SIG-M5 treated with dmso at 0.1 percent for 504 hours (cell line): Measurements from ENCODE around the gene IGSF9B.

Experiments
- DNase-seq: peaks from one replicate; lab custom pipeline; 2025; ENCODE audit not compliant: unreplicated experiment; lab: John Stamatoyannopoulos, UW

Gene IGSF9B

DNA sequence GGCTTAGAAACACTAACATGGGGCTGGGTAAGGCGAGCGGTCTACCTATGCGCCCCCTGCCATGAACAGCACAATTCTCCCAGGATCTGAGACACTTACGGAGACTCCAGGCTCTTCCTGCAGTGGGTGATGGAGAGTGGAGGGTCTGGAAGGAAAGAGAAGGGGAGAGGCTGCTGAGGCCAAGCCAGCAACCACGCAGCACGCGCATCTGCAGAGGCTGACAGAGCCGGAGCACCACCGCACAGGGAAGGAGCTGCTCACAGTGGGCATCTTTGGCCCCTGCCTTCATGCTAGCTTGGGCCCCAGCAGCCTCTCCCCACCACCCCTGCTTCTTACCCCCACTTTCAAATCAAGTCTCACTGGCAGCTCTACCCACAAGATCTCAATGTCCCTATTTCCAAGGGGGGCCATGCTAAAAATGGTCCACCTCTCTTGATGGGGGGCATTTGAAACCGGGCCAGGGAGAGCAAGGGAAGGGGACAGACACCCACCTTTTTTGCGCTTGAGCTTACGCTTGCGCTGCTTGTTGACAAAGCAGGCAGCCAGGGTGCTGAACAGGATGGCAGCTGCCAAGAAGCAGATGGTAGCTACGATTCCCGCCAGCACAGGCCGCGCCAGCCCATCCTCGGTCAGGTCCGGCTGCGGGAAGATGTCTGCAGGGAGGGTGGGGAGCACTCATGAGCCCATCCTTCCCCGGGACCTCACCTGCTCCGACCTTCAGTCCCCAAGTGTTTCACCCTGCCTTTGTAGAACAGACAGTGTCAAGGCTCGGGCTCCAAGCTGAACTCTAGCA is 34.5 kb downstream of the IGSF9B start:
- no peak for DNase-seq

DNA sequence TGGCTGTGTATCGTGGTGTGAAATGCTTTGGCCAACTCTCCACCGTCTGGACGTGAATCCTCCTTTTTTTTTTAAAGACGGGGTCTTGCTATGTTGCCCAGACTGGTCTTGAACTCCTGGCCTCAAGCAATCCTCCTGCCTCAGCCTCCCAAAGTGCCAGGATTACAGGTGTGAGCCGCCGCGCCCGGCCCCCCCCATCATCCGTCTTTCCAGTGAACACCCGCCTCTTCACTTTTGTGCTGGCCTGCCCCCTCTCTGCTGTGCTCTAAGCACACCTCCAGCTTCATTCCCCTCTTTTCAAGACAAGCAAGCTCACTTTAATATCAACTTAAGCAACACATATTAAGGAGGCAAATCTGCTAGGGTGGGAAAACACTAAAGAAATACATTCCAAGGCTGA is 35.3 kb downstream of the IGSF9B start:
- DNase-seq = no peak

DNA sequence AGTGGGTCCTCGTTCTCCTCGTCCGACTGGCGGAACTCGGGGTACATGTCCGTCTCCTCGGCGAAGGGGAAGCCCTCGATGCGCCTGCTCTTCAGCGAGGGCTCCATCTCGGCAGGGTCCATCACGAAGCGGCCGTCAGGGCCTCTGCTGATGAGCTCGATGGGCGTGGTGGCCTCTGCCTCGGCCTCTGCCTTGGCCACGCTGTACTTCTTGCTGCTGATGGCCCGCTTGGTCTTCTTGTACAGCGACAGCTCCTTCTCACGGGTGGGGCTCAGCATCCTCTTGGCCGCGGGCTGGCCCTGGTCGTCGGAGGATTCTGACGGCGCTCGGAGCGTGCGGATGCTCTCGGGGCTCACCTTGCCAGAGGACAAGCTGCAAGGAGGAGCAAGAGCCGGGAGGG is 35.7 kb downstream of the IGSF9B start:
- no peak for DNase-seq

DNA sequence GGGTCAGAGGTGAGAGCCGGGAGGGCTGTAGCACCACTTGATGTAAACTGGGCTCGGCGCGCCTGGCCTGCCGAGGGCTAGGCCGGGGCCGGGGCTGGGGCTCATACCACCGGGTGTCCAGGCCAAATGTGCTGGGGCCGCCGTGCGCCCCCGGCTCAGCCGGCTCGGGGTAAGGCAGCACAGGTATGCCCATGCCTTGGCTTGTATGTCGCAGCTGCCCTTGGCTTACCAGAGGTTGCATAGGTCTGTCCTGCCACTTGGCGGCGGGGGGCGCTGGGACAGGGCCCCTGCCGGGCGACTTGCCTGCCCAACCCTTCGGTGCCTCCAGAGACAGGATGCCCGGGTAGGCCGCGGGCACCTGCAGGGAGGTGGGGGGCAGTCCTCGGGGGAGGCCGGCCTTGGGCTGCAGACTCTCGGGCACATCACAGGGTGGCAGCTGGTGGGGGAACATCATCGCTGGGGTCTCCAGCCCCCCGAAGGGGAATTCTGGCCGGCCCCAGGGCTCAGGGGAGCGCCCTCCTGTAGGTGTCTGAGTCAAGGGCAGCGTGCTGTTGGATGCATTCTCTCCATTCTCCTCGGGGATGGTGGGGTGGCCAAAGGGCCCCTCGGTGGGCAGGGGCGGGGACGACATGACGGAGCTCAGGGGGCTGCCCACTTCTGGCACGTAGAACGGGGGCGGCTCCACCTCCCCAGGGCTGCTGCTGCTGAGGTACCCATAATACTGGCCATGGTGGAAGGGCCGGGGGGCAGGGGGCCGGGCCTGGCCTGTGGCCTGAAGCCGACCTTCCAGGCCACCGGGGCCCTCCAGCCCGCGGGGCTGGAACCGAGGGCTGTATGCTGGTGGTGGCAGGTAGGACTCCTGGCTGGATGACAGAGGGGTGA is 36.4 kb downstream of the IGSF9B start:
- DNase-seq = no peak

DNA sequence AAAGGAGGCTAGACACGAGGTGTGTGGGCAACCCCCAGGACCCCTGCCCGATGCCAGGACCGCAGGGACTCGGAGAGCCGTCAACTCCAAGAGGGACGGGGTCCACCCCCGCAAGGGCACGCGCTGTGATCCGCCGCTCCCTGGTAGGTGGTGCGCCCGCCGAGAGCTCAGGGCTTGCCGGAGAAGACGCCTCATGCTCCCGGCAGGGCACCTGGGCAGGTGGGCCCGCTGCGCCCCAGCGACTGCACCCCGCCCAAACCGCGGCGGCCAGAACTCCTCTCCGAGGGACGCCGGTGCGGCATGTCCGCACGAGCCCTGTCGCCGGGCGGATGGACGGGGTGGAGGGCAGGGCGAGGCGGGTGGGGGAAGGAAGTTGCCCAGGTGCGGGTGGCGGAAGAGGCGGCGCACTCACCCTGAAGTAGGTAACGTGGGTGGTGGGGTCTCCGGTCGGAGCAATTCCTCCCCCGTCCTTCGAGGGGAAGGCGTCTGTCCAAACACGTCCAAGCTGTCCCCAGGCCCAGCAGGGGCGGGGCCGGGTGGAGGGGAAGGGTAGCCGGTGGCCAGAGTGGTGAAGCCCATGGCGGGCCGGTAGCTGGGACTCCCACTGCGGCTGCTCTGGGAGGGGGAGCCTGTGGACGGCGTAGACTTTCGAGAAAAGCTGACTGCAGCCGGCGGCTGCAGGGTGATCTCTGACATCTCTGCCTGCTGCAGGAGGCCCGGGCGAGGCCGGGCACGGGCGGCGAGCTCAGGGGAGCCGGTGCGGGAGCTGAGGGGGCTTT is 37.2 kb downstream of the IGSF9B start:
- DNase-seq = no peak

DNA sequence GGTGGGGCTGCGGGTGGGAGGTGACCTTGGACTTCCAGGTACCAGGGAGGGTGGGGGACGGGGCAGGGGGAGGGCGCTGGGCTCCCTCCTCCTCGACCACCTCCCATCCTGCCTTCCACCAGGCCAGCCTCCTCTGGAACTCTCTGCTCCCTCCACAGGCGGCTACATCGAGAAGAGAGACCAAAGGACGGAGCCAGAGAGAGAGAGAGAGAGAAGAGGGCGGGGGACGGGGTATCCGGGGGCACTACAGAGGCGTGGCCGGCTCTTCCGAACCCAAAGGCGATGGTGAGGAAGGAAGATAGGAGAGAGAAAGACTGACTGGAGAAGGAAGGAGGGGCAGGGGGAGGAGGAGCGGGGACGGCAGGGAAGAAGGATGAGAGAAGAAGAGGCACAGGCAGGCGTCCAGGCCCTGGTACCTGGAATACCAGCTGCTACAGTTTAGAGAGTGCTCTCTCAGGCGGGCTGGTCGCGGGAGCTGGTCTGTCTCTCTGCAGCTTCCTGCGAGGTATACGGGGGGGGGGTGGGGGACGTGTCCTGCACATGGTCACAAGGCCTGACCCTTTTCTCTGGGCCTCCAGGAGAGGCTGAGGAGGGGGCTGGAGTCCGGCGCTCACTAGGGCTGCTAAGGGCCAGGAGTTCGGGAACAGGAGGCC is 38.0 kb downstream of the IGSF9B start:
- no peak for DNase-seq

DNA sequence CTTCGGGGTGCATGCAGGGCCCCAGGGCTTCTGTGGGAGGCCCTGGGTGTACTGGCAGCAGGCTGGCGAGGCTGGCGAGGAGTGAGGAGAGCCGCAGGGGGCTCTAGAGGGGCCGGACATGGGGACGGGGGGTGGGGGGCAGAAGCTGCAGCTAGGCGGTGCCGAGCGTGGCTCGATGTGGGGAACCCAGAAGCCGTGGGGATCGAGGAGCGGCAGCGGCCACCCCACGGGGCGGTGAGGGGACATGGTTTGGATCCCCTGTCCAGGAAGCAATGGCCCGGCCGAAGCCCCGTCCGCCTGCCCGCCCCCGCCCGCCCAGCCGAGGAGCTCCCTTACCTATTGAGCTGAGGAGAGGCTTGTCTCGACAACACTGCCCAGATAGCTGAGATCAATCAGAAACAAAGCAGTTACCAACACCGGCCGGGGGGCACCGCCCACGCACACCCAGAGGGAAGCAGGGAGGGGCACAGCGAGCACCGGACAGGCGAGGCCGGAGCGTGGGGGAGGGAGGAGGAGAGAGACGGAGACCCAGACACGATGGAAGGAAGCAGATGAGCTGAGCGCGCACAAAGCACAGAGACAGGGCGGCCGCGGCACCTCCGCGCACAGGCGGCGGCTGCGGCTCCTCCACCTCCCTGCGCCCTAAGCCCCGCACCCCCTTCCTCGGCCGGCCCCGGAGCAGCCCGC is 38.7 kb downstream of the IGSF9B start:
- DNase-seq = no peak

DNA sequence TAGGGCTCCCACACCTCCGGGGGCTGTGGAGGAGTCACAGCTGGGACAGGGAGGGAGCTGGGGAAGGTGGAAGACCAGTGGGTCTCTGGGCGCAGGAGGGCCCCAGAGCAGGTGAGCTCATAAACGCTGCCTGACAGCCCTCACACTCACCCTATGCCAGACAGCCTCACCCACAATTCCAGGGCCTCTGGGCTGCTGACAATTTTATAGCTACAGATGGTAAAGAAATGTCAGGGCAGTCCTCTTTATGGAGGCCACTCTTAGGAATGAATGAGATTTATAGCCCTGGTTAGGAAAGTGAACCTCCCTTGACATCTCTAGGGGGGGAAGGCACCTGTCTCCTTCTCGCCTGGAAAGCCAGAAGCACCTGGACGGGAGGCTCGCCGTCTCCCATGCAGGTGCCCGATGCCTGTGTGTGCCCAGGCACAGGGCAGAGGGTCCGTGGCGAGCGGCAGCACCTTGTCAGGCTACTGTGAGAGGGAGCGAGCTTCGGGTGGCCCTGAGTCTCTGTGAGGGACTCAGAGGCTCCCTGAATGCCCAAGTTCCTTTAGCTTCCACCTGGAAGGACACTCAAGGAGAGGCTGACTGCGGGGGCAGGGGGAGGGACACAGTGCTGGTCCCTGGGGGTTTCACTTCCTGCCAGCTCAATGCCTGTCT is 39.9 kb downstream of the IGSF9B start:
- no peak for DNase-seq

DNA sequence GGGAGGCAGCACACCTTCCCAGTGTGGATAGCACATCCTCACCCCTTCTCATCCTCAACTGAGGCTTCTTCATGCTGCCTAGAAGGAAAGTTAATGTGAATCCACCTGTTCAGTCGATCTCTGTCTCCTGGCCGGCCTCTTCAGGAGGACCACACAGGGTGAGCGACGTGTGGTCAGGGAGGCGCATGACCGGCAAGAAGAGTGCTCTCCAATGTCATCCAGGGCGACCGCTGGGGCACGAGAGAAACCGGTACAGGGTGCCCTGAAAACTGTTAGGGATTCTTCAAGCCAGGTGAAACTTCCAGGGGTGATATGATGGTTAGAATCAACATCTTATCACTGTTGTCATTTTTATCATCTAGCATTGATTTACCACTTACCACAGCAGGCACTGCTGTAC is 43.0 kb downstream of the IGSF9B start:
- no peak for DNase-seq

DNA sequence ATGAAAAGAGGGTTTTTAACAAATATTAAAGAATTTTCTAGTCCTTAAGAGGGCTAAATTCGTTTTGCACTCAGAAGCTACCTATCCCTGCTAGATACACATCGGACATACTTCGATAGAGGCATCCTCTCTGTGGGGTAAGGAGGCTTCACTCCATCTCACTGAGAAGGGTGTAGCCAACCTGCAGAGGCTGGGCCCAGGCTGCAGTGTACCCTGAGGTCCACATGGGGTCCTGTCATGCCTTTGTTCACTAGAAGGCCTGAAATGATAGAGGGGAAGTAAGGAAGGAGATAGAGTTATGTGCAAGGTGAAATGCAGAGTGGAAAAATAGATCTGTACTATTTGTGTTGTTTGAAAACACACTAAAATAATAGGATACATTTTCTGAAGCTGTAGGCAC is 45.6 kb downstream of the IGSF9B start:
- DNase-seq = no peak

DNA sequence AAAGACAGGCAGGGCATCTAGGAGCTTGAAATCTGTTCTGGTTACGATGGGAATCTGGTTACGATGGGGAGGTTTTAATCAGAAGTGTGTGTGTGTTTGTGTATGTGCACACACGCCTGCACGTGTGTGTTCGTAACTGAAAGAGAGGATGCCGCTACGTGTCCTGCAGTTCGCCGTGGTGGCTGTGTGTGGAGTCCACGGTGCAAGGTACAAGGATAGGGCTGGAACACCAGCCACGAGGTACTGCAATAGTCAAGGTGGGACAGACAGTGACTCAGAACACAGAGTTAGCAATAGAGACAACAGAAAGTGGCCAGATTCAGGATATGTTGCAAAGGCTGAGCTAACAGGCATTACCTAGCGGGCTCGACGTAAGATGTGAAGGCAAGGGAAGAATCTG is 46.7 kb downstream of the IGSF9B start:
- DNase-seq = no peak

DNA sequence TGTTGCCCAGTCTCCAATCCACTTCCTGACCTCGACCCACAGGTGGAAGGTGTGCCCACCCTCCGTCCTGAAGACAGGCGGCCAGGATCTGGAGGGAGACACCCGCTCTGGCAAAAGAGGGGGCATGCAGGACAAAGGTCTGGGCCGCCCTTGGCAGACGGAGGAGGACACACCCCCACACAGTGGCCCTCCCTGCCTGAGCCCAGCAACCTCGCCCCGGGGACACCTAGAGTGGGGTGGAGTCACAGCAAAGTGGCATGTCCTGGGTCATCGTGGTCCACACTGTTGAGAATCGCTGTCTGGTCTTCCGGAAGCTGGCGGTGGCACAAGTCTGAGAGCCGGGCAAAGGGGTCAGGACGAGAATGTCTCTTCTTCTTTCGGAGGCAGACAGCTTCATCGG is 47.9 kb downstream of the IGSF9B start:
- no peak for DNase-seq

DNA sequence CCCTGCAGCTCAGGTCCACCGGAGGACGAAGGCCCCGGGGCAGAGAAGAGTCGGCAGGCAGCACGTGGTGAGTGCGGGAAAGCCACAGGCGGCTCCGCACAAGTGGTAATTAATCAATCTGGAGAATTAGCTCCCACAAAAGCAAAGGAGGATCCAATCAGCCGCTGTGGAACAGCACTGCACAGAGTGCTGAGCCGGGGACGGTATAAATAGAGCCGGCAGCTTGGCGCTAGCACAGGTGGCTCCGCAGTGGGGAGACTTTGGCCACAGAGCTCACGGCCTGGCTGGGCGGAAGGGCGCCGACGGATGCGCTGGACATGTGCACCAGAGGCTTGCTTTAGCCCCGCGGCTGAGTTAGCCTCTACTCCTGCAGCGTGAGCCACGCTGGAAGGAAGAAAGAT is 48.9 kb downstream of the IGSF9B start:
- no peak for DNase-seq

DNA sequence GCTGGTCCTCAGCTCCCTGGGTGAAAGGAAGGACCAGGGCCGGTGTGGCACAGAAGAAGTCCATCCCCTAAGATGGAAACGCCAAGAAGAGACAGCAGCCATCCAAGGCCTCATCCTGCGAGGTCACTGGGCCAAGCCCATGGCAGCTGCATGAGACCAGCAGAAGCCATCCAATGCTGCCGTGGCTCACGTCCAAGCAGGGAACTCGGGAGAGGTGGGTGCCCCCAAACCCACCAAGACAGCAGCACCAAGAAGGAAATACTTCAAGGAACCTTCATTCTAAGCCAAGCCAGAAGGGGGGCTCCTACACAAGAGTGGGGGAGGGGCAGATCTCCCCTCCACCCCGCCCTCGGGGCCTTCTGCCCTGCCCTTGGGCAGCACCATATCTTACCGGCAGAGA is 49.6 kb downstream of the IGSF9B start:
- no peak for DNase-seq

DNA sequence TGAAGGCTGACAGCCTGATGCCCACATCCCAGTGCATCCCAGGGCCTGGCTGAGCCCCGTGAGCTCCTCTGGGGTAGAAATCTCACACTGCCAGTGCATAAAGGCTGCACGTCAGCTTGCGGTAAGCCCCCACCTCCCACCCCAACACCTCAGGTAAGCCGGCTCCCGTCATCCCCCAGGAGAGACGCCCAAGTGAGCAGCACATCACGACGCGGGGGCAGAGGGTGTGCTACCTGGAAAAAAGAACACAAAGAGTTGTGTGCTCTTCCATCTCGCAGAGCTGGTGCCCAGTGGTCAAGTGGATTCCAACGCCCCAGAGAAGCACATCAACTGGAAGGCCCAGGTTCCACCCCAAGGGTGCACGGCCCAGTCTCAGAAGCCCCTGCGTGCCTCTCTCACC is 50.0 kb downstream of the IGSF9B start:
- no peak for DNase-seq

DNA sequence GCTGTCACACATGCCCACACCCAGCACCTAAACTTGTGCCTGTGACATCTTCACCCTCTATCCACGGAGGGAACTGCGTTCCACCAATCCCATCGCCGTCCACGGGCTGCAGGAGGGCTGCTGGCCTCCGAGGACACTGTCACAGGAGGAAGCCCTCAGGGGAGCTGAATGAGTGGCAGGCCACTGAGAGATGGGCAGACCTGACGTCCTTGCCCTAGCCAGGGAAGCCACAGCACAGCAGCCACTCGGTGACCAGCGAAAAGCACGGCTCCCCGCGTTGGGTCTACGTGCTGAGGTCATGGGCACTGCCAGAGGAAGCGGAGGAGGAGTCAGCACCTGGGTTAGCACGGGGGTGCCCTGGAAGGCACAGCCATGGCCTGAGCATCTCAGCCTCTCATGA is 50.5 kb downstream of the IGSF9B start:
- no peak for DNase-seq

DNA sequence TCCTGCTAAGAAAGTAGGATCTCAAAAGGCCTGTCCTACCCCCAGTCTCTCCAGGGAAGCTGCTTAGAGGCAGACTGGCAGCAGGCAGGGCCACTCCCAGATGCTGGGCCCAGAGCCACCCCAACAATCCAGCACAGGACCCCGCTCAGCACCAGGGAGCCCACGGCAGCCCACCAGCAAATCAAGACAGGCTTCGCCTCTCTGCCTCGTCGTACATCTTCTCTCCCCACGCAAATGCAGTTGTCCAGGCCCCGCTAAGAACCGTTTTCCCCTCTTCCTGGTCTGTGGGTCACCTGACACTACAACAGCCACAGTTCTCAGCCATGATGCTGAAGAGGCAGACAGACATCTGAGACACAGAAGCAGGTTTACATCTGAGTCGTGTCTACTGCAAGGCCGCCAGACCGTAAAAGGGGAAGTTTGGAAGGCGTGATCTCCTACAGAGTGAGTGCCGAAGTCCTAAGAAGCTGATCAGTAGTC is 51.1 kb downstream of the IGSF9B start:
- no peak for DNase-seq

DNA sequence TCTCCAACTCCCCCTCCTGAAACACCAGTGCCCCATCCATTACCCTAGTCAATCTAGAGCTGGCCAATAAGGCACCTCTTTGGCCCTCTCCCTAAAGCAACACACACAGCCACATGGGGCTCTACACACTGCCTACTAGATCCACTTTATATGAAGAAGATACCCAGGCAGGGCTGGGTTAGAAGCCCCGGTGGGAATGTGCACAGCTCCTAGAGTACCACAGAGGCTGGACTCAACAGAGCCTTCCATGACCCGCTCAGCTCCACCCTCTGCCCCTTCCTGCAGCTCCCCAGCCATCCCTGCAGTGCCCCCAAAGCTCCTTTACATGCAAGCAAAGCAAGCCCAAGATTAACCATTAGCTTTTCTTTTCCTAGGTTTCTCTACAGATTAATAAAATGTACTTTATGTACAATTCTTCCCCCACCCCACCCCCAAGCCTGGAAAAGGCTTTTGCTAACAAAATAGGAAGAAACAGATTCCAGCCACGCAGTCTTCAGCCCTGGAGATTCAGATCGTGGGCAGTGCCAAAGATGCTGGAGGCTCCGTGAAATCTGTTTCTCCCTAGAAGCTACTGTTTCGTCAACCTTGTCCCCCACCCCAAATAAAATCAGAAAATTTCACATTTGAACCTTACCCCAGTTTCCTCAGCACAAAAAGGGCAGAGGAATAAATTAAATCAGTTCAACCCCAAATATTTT is 51.8 kb downstream of the IGSF9B start:
- DNase-seq = no peak
